Left cardiac atrium (tissue), 4 donors: ENCODE measurements around the gene PPME1. TPM values are rescaled to one million over a fixed set of nuclear protein-coding genes. Genes with fewer than 3 reads are reported as not detected.

Experiments
- ATAC-seq, 2 donors: fragments of 200-7000 bp; cut with Tn5 transposase; one replicate each; pipeline ENCODE4 v1.9.1; 2020; ENCODE audit warnings: mild to moderate bottlenecking in 2 of 2, moderate library complexity in 2 of 2
- DNase-seq: peaks from one replicate; pipeline ENCODE4 v3.0.0-alpha.2; 2020
- intact Hi-C, 2 donors: fragments of 100-400 bp; cut with DNase I; formaldehyde crosslinking; loops; one replicate each; pipeline versions ENCODE4 v1.14.1 to v1.15.1; 2022 to 2023
- total RNA-seq, 2 donors: library from RNA; stranded (reverse); fragmentation: NEBNext Ultra II Directional; extraction: Animal tissue kit (Norgen Biotek cat#: 25700); gene quantifications; one replicate each; pipeline ENCODE4 v1.2.1, GENCODE V29; 2021
- donor health status: DM: no; HTN: yes; CAD: no.
- donor health status: DM: no; HTN: yes; CAD: no; lungs with severe emphysema.
- donor health status: DM: yes; HTN: yes; CAD: no.
- donor health status: Dilated cardiomyopathy.

PPME1 gene
- total RNA-seq, 2 donors from 2014 or later: 26.9 to 31.7 TPM

DNA sequence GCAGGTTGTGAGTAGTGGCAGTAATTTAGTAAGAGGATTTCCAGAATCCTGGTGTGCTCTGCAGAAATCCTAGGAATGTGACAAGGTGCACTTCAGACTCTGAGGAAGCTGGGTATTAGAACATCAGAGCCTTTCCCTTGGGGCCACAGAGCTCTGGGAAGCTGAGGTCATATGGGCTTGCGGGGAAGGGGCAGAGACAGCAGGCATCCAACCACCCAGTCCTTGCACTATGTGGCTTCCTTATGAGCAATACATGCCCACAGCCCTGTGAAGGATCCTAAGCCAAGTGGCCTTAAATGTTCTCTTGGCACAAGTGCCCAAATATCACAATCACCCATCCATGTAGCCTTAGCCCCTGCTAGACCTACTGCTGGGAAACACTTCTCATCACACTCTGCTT is 94.2 kb downstream of the PPME1 start:
- intact Hi-C loops: no loop called here
- DNase-seq (no peak), ATAC-seq (no peak)

DNA sequence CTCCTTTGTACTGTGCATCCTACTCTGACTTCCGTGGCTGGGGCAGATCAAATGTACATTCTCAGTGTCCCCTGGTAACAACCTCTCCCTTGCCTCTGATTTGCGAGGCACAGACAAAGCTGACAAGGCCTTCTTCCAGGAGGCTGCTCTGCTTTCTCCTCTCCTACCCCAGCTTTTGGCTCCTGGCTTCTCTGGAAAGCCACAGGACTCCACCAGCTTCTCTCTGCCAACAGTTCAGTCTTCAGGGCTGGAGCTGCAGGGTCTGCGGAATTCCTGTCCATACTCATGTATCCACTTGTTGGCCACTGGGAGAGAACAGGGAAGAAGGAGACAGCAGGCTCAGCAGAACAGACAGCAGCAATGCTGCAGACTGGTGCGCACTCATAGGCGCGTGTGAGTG is 95.9 kb downstream of the PPME1 start:
- ATAC-seq (no peak), DNase-seq (no peak)
- intact Hi-C loops: no loop called here

DNA sequence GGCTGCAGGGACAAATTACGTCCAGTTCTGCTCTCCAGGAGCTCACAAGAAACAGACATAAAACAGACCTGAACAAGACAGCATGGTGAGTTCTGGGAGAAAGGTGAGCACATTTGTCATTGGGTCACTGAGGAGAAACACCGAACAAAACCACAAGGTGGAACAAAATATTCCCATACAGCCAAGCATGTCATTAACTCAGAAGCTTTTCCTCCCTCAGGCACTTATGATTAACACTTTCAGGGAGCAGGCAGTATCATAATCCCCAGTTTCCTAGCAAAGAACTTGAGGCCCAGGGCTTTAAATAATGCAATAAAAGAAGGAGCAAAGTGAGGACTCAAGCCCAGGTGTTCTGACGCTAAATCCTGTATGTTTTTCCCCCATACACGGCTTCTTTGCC is 97.4 kb downstream of the PPME1 start:
- no peak for DNase-seq
- no peak for ATAC-seq
- intact Hi-C loops: no loop called here

DNA sequence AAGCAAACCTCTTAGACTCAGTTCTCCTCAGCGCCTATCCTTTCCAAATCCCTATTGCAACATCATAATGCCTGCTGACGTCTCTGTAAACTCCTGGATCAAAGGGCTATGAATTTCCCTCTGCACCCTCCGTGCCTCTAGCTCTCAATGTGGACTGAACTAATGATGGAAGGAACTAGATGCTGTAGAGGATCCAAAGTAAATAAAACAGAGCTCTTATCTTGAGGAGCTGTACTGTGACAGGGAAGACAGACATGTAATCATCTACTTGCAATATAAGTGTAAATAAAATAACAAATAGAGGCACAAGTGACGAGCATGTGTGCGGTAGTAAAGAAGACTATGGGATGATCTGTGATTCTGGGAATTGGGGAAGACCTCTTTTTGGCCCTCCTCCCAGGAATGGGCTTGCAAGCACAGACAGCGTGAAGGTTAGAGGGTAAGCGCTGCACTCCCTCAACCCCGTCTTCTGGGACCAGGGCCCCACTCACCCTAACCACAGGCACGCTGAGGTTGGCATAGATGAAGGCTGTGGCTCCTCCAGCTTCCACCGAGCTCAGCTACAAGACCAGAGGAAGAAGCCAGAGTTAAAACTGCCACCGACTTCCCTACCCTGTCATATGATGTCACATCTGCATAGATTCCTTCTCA is 98.2 kb downstream of the PPME1 start:
- intact Hi-C loops: no loop called here
- DNase-seq (no peak), ATAC-seq (peak; percentile 50 to 69)

DNA sequence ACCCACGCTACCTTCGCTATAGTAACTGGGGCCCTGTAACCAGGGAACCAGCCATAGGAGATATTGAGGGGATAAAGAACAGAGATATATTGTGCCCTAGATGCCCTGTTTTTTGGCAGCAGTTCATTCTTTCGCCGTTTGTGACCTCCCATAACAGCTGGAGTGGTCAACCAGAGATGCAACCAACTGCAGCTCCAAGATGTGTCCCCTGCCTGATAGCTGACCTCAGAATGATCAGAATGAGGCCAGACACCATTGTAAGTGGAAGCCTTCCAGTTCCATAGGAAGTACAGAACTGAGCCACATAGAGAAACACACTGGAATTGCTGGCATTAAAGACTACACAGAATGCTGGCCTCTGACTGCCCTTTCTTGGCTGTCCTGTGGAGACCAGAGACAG is 101.2 kb downstream of the PPME1 start:
- ATAC-seq (no peak), DNase-seq (no peak)
- intact Hi-C loops: no loop called here

DNA sequence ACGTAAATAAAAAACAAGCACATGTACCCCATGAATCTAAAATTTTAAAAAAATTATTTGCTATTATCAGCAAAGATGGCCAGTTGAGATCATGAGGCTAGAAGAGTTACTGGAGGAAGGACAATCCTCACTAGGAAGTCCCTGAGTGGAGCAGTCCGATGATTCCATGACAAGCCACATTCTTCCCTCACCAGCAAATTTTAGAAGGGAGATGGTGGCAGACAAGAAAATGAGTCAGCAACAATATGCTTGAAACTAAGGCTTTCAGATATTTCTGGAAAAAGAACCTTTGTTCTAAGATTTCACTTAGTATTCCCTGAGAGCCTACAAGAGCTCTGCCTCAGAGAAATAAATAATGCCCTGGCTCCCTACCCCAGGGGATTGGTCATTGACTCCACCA is 105.5 kb downstream of the PPME1 start:
- DNase-seq (no peak), ATAC-seq (no peak)
- intact Hi-C loops: no loop called here

DNA sequence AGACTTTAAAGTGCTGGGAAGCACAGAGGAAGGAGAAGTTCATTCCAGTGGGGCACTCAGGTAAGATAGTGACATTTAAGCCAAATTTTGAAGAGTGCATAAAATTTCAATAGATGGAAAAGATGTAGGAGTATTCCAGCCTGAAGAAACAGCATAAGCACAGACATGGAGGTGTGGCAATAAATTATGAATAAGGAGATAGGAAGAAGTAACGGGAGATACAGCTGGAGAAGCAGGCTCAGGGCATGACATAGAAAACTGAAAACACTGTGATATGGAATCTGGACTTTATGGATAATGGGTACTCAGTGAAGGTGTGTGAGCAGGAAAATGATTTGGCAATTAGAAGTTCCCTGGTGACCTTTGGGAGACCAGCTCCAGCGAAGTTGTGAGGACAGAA is 107.0 kb downstream of the PPME1 start:
- intact Hi-C loops: no loop called here
- peak in 1 of 2 donors; percentile 59 for ATAC-seq

DNA sequence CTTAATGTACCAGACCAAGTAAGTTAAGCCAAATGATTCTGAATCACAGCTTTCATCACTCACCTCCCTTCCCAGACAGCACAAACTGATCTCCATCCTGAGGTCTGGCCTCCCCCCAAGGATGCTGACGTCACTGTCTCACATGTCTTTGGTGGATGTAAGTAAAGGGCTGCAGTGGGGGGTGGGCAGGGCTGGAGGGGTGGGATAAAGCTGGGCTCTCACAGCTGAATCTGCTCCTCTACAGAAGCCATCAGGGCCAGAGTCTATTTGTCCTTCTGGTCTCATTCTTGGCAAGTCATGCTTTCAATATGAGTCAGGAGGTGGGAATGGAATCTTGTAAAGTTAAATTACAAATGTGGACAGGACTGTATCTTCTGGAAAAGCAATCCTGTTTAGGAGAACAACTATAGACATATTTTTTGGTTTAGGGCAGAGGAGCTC is 107.7 kb downstream of the PPME1 start:
- DNase-seq: peak; percentile 80
- intact Hi-C loops: no loop called here
- peak; percentile 47 to 94 for ATAC-seq

More for the DNA sequence above, 107.0 kb downstream of the PPME1 start:
- DNase-seq: no peak

DNA sequence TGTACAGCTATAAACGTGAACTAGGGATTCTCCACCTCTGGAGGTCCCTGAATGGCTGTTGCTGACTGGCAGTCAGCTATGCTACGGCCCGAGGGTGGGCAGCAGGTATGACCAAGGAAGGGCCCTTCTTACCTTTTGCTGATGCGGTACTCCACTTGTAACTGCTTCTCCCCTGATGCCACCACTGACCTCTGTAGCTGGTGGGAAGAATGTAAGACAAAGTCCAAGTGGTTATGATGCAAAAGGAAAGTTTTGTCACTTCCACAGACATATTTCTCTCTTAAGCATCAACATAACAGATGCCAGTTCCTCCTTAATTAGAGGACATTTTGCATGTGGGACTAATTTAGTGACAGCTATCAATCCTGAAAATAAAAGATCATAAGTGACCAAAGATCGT is 108.2 kb downstream of the PPME1 start:
- intact Hi-C loops: no loop called here
- no peak for ATAC-seq
- DNase-seq: no peak

DNA sequence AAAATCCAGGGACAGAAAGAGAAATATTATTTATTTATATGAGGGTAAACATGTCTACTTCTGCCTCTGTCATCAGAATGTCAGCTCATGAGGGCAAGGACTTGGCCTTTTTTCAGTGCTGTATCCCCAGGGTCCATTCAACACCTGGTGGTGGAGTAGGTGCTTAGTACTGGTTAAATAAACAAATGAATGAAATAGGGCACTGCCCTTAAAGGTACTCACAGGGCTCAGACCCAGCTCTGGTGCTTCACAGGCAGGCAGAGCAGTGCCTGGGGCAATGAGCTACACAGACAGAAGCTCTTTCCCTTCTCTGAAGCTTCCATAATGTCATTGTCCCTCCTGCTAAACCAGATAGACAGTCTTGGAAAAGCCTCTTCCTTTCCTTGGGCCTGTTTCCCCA is 109.4 kb downstream of the PPME1 start:
- ATAC-seq: no peak
- intact Hi-C loops: no loop called here
- no peak for DNase-seq

DNA sequence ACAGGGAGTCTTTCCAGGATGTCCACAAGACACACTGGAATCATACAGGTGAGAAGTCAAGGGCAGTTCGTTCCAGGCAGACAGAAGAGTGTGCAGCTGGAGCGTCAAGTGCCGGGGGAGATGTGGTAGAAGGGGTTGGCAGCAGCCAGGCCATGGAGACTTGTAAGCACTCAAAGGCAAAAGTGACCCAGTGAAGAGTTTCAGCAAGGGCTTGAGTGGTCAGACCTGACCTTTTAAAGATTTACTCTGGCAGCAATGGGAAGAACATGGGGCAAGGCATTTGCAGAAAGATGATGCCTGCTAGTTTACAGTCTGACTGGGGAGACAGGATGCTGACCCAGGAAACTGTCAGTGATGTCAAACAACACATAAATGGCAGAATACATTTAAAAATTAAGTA is 111.3 kb downstream of the PPME1 start:
- intact Hi-C loops: no loop called here
- no peak for DNase-seq
- no peak for ATAC-seq

DNA sequence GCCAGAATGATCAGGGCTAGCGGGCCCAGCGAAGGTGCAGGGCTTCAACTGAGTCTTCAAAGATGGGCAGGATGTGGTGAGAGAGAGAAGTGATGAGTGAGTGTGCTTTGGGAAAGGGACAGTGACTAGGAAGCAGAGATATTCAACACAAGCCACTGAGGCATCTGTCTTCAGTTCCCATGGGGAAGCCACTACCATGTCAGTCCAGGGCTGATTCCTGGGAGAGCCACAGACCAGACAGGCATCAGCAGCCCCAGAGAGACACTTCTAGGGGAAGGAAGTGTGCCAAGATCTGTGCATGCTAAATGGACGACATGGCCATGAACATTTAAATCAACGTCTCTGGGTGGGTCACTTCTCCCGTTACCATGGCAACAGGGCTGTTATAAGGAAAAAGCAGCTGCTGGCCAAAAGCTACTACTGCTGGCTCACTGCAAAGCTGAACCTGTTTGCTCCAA is 111.9 kb downstream of the PPME1 start:
- ATAC-seq: no peak
- DNase-seq: no peak
- intact Hi-C loops: no loop called here

DNA sequence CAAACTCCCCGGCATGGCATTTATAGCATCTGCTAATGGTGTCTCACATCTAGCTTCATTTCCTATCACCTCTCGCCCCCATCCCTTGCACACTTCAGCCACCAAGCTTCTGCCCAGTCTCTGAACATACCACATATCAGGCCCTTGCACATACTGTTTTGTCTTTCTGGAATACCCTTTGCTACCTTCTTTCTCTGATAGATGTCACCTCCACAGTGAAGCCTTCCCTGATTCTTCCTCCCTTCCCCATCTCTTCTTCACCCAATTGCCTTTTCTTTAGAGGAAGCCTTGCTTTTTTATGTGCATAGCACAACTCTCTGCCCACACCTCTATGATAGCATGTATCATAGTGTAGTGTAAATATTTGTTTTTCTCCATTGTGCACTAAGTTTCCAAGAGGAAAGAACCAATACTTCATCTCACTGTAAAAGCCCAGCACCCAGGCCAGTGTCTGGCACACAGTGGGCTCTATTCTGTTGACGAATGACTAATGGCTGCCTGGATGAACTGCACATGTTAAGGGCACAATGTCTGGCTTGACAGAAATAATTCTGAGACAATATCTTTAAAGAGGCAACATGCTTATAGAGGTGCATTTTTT is 112.6 kb downstream of the PPME1 start:
- DNase-seq (no peak), ATAC-seq (no peak)
- intact Hi-C loops: no loop called here

DNA sequence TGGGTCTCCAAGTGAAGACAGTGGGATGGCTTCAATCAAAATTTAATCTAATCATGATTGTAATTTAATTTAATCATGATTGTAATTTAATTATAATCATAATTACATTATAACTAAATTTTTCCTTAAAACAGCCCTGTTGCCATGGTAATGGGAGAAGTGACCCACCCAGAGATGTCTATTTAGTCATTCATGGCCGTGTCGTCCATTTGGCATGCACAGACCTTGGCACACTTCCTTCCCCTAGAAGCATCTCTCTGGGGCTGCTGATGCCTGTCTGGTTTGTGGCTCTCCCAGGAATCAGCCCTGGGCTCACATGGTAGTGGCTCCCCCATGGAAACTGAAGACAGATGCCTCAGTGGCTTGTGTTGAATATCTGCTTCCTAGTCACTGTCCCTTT is 113.4 kb downstream of the PPME1 start:
- DNase-seq: no peak
- intact Hi-C loops: no loop called here
- ATAC-seq: no peak

DNA sequence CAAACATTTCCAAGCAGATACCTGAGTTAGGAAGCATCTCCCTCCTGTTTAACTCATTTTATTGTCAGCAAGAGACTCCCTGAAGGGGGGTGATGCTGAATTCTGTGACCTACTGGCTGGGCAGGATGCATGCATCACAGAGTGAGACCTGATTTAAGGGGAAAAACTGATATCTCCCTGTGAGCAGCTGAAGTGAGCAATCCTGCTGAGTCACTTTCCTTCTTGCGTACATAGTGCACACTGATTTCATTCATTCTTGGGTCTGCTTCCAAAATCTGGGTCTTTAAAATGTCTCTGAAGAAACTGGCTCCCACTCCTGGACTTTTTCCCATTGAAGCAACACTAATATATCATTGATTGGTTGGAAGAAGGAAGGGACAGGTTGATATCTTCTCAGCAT is 117.1 kb downstream of the PPME1 start:
- DNase-seq: peak; percentile 38
- ATAC-seq: peak; percentile 47 to 99
- intact Hi-C loops: no loop called here

DNA sequence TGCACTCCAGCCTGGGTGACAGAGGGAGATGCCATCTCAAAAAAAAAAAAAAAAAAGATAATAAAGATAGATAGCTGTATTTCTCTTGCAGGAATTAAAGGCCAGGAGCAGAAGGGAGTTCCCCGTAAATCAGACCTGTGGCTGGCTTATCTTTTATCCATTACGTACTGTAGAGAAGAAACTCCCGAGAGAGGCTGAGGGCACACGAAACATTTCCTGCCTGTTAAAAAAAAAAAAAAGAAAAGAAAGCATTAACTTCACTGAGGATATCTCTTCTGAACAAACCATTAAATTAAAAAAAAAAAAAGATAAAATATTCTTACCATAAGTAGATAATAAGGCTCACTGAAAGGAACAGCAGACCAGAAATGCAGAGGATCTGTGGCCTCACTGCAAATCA is 117.8 kb downstream of the PPME1 start:
- DNase-seq: no peak
- peak in 1 of 2 donors; percentile 89 for ATAC-seq
- intact Hi-C loops: no loop called here

DNA sequence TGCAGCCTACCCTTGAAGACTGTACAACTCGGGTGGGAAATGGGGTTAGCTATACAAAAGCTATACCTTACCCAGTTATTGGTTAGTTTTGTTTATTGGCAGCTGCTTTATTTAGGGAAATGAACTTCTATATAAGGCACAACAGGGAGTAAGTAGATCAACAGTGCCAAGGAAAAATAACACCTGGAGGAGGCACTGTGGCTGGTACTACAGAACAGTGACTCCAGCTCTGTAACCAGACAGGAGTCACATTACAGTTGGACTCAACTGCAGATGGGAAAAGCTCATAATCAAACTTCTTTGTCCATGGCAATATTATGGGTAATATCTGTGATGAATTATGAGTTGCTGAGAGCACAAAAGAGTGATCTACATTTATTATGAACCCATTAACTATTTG is 126.4 kb downstream of the PPME1 start:
- ATAC-seq: no peak
- intact Hi-C loops: no loop called here
- DNase-seq: no peak

DNA sequence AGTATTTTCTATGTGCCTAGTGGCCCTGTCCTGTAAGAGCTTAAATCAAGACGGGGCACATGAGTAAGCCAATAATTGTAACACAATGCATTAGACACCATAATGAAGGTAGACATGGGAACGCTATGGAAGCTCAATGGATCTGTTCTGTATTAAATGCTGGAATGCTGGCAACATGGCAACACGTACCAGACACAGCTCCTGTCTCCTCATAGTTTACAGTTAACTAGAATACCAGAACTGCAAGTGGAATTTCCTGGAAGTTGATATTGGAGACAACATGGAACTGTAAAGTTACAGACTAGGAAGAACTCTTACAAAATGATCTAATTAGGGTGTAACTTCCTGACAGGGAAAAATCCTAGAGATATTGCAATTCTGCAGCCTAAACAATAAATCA is 127.9 kb downstream of the PPME1 start:
- intact Hi-C loops: no loop called here
- no peak for ATAC-seq
- DNase-seq: no peak
